K562 (cell line): ENCODE measurements around the gene DNAJC30. TPM values are rescaled to one million over a fixed set of nuclear protein-coding genes. Genes with fewer than 3 reads are reported as not detected.
A peak's percentile ranks its signal among the peaks of the same experiment; 100 is the strongest.

Experiments
- ATAC-seq: fragments of 200-7000 bp; cut with Tn5 transposase; 3 replicates; pipeline ENCODE4 v1.9.1; 2020; ENCODE audit warnings: moderate library complexity
- BruUV-seq: library from RNA; stranded (reverse); fragments of 400-500 nt; replicated peaks from 2 replicates; lab custom pipeline; 2021; lab: Mats Ljungman, UMichigan
- CTCF ChIA-PET: fragments of 300-600 bp; formaldehyde crosslinking; extraction: SDS; loops from one replicate; lab custom pipeline; 2021; ENCODE audit warnings: low intra/inter-chr PET ratio; lab: Yijun Ruan, JAX
- POLR2A ChIA-PET: fragments of 300-600, 350-650 bp; sonication (Branson Sonifier 250); formaldehyde crosslinking; extraction: SDS; loops from one replicate; lab custom pipeline; 2021; ENCODE audit warnings: antibody characterized with exemption, inconsistent platforms; lab: Yijun Ruan, JAX
- DNase-seq, 4 experiments: peaks; one replicate each; pipeline versions ENCODE4 v3.0.0 to v3.0.0-alpha.2; 2011 to 2018; ENCODE audit warnings: low spot score in 3 of 4, mixed read lengths in 3 of 4; ENCODE audit errors: extremely low read depth in 1 of 4
- FAIRE-seq: peaks from 2 replicates; lab custom pipeline; 2011; peaks lifted over from hg19 to GRCh38; lab: Jason Lieb, UNC
- H2AFZ ChIP-seq: 2 replicates; pipeline ENCODE4 v1.6.0; 2011; ENCODE audit warnings: low read depth, low read length, control low read depth, inconsistent platforms
- H3K27ac ChIP-seq: fragments of 200-600 bp; 3 replicates; pipeline ENCODE4 v1.8.0; 2011; ENCODE audit warnings: low read depth, mild to moderate bottlenecking, control low read depth, inconsistent platforms, low read length, moderate library complexity, mixed read lengths; ENCODE audit errors: extremely low read depth
- H3K27me3 ChIP-seq, 2 experiments: fragments of 300-600 bp in 1 of 2; 2 replicates in 1 of 2; 3 replicates in 1 of 2; pipeline versions ENCODE4 v1.6.0 to v1.8.0; 2011; ENCODE audit warnings: inconsistent platforms in 2 of 2, low read length in 2 of 2, mild to moderate bottlenecking in 1 of 2, mixed read lengths in 1 of 2, moderate library complexity in 1 of 2; ENCODE audit not compliant: control insufficient read depth in 2 of 2, insufficient read depth in 2 of 2
- H3K36me3 ChIP-seq: fragments of 300-600 bp; 3 replicates; pipeline ENCODE4 v1.8.0; 2011; ENCODE audit warnings: mild to moderate bottlenecking, low read length, inconsistent platforms; ENCODE audit not compliant: control insufficient read depth, insufficient read depth
- H3K4me1 ChIP-seq, 2 experiments: fragments of 200-600 bp in 1 of 2; replicated peaks in 1 of 2; 2 replicates in 1 of 2; 3 replicates in 1 of 2; pipeline versions ENCODE4 v1.5.1 to v1.8.0; 2011; ENCODE audit warnings: inconsistent platforms in 2 of 2, low read length in 2 of 2, mild to moderate bottlenecking in 1 of 2, mixed read lengths in 1 of 2, moderate library complexity in 1 of 2; ENCODE audit not compliant: control insufficient read depth in 2 of 2, insufficient read depth in 2 of 2
- H3K4me2 ChIP-seq: 2 replicates; pipeline ENCODE4 v1.6.1; 2011; ENCODE audit warnings: low read length, control low read depth, inconsistent platforms, mixed read lengths; ENCODE audit not compliant: insufficient read depth
- H3K4me3 ChIP-seq: fragments of 200-600 bp; sonication (generic), shearing (Covaris generic); 2 replicates; pipeline ENCODE4 v1.5.1; 2016; ENCODE audit warnings: control low read depth, inconsistent platforms
- H3K79me2 ChIP-seq: fragments of 200-600 bp; 3 replicates; pipeline ENCODE4 v1.8.0; 2011; ENCODE audit warnings: low read length, inconsistent platforms; ENCODE audit not compliant: control insufficient read depth, insufficient read depth
- H3K9ac ChIP-seq, 2 experiments: 2 replicates each; pipeline versions ENCODE4 v1.6.0 to v1.6.1; 2011; ENCODE audit warnings: low read depth in 2 of 2, low read length in 2 of 2, control low read depth in 1 of 2, inconsistent platforms in 1 of 2, mild to moderate bottlenecking in 1 of 2, mixed read lengths in 1 of 2; ENCODE audit not compliant: insufficient read depth in 1 of 2
- H3K9me1 ChIP-seq: one replicate; pipeline ENCODE4 v1.6.0; 2011; ENCODE audit warnings: inconsistent platforms, mild to moderate bottlenecking, low read length, moderate library complexity; ENCODE audit not compliant: control insufficient read depth, insufficient read depth
- H3K9me3 ChIP-seq: replicated peaks from 2 replicates; pipeline ENCODE4 v1.5.1; 2011; ENCODE audit warnings: low read depth, low read length, inconsistent platforms; ENCODE audit not compliant: control insufficient read depth, insufficient read depth
- H4K20me1 ChIP-seq: replicated peaks from 2 replicates; pipeline ENCODE4 v1.6.1; 2011; ENCODE audit warnings: low read length, inconsistent platforms, mixed read lengths; ENCODE audit not compliant: control insufficient read depth, insufficient read depth
- CCNT2 ChIP-seq: IDR thresholded peaks from 2 replicates; pipeline ENCODE4 v1.6.1; 2011; ENCODE audit warnings: borderline replicate concordance, low read depth, mild to moderate bottlenecking, moderate library complexity, mixed read lengths, low read length; ENCODE audit not compliant: insufficient read length; ENCODE audit errors: extremely low read depth
- HDAC1 ChIP-seq, 2 experiments: fragments of 450-650 bp; IDR thresholded peaks; 2 replicates each; pipeline ENCODE4 v1.6.1; 2016 to 2017; ENCODE audit warnings: inconsistent platforms in 1 of 2, mild to moderate bottlenecking in 1 of 2, moderate library complexity in 1 of 2
- HDGF ChIP-seq: fragments of 450-650 bp; IDR thresholded peaks from 2 replicates; pipeline ENCODE4 v1.6.1; 2016
- KLF6 ChIP-seq: fragments of 250-450 bp; sonication (Bioruptor Pico); IDR thresholded peaks from 2 replicates; pipeline ENCODE4 v1.4.0; 2020; ENCODE audit warnings: mild to moderate bottlenecking, moderate library complexity, borderline replicate concordance
- PHF8 ChIP-seq: fragments of 200-600 bp; sonication (generic); IDR thresholded peaks from 2 replicates; pipeline ENCODE4 v1.6.1; 2012; ENCODE audit warnings: mixed run types, mild to moderate bottlenecking, inconsistent platforms, low read length, moderate library complexity, borderline replicate concordance
- ZC3H4 ChIP-seq: sonication (generic); formaldehyde crosslinking; IDR thresholded peaks from 2 replicates; pipeline ENCODE4 v1.9.0; 2021; ENCODE audit warnings: missing genetic modification reagents, borderline replicate concordance
- ZFX ChIP-seq: sonication (generic); formaldehyde crosslinking; IDR thresholded peaks from 2 replicates; pipeline ENCODE4 v1.8.0; 2022; ENCODE audit warnings: mild to moderate bottlenecking, missing genetic modification reagents, moderate library complexity
- ZNF282 ChIP-seq: sonication (generic); formaldehyde crosslinking; IDR thresholded peaks from 2 replicates; pipeline ENCODE4 v1.8.1; 2023; ENCODE audit warnings: missing genetic modification reagents
- ZNF766 ChIP-seq: fragments of 200-800 bp; sonication (Bioruptor generic); conservative IDR thresholded peaks from 2 replicates; pipeline ENCODE4 v1.6.1; 2016; ENCODE audit warnings: missing genetic modification characterization, missing compliant biosample characterization
- WGBS: fragments of 100-300 bp; shearing (Covaris generic); methylation state at CpG from one replicate; pipeline ENCODE4 v1.1.6; 2016; ENCODE audit warnings: low coverage, mixed read lengths; ENCODE audit not compliant: insufficient coverage; ENCODE audit errors: missing lambda C conversion rate; 5-methylcytosine and 5-hydroxymethylcytosine counted together
- in situ Hi-C: fragments of 300-500 bp; cut with MboI; formaldehyde crosslinking; loops from 4 replicates; pipeline ENCODE4 v1.15.0; 2018; ENCODE audit warnings: inconsistent platforms, mixed read lengths
- intact Hi-C: fragments of 100-400 bp; cut with micrococcal nuclease; formaldehyde crosslinking; loops from 2 replicates; pipeline ENCODE4 v1.14.2; 2022
- polyA plus RNA-seq, 8 experiments: library from polyadenylated mRNA; depleted of rRNA in 4 of 8; stranded (reverse) in 5 of 8; unstranded in 3 of 8; fragments of >200 nt; fragmentation: Nextera tagmentation in 2 of 8; fragmentation: Illumina TruSeq in 1 of 8; extraction: Ambion mirVana in 2 of 8; extraction: Trizol in 1 of 8; gene quantifications; 2 replicates each; pipeline versions ENCODE4 v1.2.1 to v1.2.3, GENCODE V29; 2011 to 2014; ENCODE audit warnings: inconsistent platforms in 1 of 8, missing spikeins in 1 of 8
- total RNA-seq, 7 experiments: library from RNA; depleted of rRNA in 6 of 7; stranded (reverse); fragments of >200 nt in 6 of 7; fragmentation: Illumina TruSeq in 2 of 7; extraction: Trizol in 2 of 7; gene quantifications; 2 replicates each; pipeline versions ENCODE4 v1.2.1 to v1.2.3, GENCODE V29; 2011 to 2021; ENCODE audit warnings: low replicate concordance in 1 of 7

DNAJC30 gene
- total and polyA plus RNA-seq, 9 of the 15 experiments (the other 6 are each of a cell fraction or from before 2014, with no cell fraction given): 1.1 to 11.3 (median 4.6) TPM

- TF ChIP-seq CCNT2: no peak
- TF ChIP-seq ZNF282 (CRISPR knock-in tag): no peak
Observed at GRCh38 chr7:73668886-73669230, 14.4 kb downstream of the DNAJC30 start (continued).

GRCh38 chr7:73668103-73668885 lies 15.0 kb downstream of the DNAJC30 start:
- peak in 2 of 4 experiments; percentile 66 to 71 for DNase-seq
- H3K79me2 ChIP-seq: no peaks in the 10 kb centered on the region
- in situ Hi-C loops: no loop called here
- TF ChIP-seq PHF8: peak; percentile 6; the same call in 1 of the 2 replicates
- 0 out of 2 replicates have a peak, but pooled peaks have one; percentile 7 for TF ChIP-seq ZNF766 (CRISPR knock-in tag)
- 0 out of 2 replicates have a peak, but pooled peaks have one; percentile 39 for TF ChIP-seq HDGF
- 0 out of 2 replicates have a peak, but pooled peaks have one; percentile 25 for TF ChIP-seq ZFX (CRISPR knock-in tag)
- no peak for TF ChIP-seq KLF6 (CRISPR knock-in tag)
- no peak for TF ChIP-seq ZC3H4 (CRISPR knock-in tag)
- 0 out of 4 replicates have a peak, but pooled peaks of 1 of the 2 experiments have one; percentile 34 for TF ChIP-seq HDAC1 (IDR thresholded peaks at IDR 0.05)
- TF ChIP-seq, all 486 proteins: peak for 5
- CTCF ChIA-PET: interaction anchor here (0.5 to 2.9 kb wide), 5 partner anchors 28 to 63 kb away, joined by 3 to 24 read pairs (median 5); partner anchors contain the start of gene MLXIPL
- intact Hi-C loops: loop anchor here (2.0 to 5.0 kb wide), 2 partner anchors 55 to 64 kb away; no protein-coding TSS in a partner anchor
- Histone ChIP-seq H3K9me3 (peaks cover under 1% of the 10 kb centered on the region; the same call in 1 of the 2 replicates), H3K9ac (peak overlapping the region; percentile 10 to 90; a peak in 3 of 4 replicates), H3K4me2 (peak overlapping the region; percentile 44), H2AFZ (peak overlapping the region; percentile 54; the same call in 1 of the 2 replicates), H3K36me3 (no peaks in the 10 kb centered on the region), H3K4me1 (peaks cover 9 to 42% of the 10 kb centered on the region in 2 experiments), H4K20me1 (no peaks in the 10 kb centered on the region; the same call in 1 of the 2 replicates), H3K27me3 (no peaks in the 10 kb centered on the region), H3K9me1 (no peaks in the 10 kb centered on the region), H3K27ac (no peak overlapping the region), H3K4me3 (peak overlapping the region; percentile 53)
- no peak for ATAC-seq
- no peak for FAIRE-seq
- 21% methylated on average over 16 of the region's 52 CpGs for WGBS
- POLR2A ChIA-PET: interaction anchor here (1.0 to 1.5 kb wide), 3 partner anchors 16 to 64 kb away, joined by 3 read pairs; no protein-coding TSS in a partner anchor
- no TSS peak for BruUV-seq
